SK-N-SH treated with all-trans-retinoic acid at 6 μM for 48 hours (cell line): Measurements from ENCODE around the gene FAM20C.

Source experiments
- ATAC-seq: fragments of 200-7000 bp; cut with Tn5 transposase; 3 replicates; pipeline ENCODE4 v1.9.1; 2020; ENCODE audit warnings: mild to moderate bottlenecking, moderate library complexity
- ARNTL ChIP-seq: fragments of 450-650 bp; formaldehyde crosslinking; IDR thresholded peaks from 2 replicates; pipeline ENCODE4 v1.5.0; 2020; ENCODE audit warnings: low read depth, mild to moderate bottlenecking, moderate library complexity, borderline replicate concordance
- BACH2 ChIP-seq: fragments of 250-450 bp; sonication (Bioruptor Pico); IDR thresholded peaks from 2 replicates; pipeline ENCODE4 v1.9.0; 2021; ENCODE audit warnings: mild to moderate bottlenecking, borderline replicate concordance
- ESRRG ChIP-seq: fragments of 250-450 bp; sonication (Bioruptor Pico); IDR thresholded peaks from 2 replicates; pipeline ENCODE4 v1.6.1; 2021; ENCODE audit warnings: mild to moderate bottlenecking
- GLIS3 ChIP-seq: fragments of 250-450 bp; sonication (Bioruptor Pico); IDR thresholded peaks from 2 replicates; pipeline ENCODE4 v1.5.0; 2020; ENCODE audit warnings: mild to moderate bottlenecking, moderate library complexity
- ISL1 ChIP-seq: fragments of 250-450 bp; sonication (Bioruptor Pico); IDR thresholded peaks from 2 replicates; pipeline ENCODE4 v2.1.2; 2022; ENCODE audit warnings: mild to moderate bottlenecking, moderate library complexity
- OSR1 ChIP-seq: fragments of 250-450 bp; sonication (Bioruptor Pico); IDR thresholded peaks from 2 replicates; pipeline ENCODE4 v1.8.0; 2022; ENCODE audit warnings: moderate library complexity, mild to moderate bottlenecking, inconsistent platforms
- PATZ1 ChIP-seq: fragments of 250-450 bp; sonication (Bioruptor Pico); IDR thresholded peaks from 2 replicates; pipeline ENCODE4 v1.8.0; 2020; ENCODE audit warnings: mild to moderate bottlenecking, moderate library complexity, borderline replicate concordance
- PPARA ChIP-seq: fragments of 250-450 bp; sonication (Bioruptor Pico); IDR thresholded peaks from 2 replicates; pipeline ENCODE4 v1.5.0; 2020; ENCODE audit warnings: mild to moderate bottlenecking, borderline replicate concordance
- RARB ChIP-seq: fragments of 250-450 bp; sonication (Bioruptor Pico); IDR thresholded peaks from 2 replicates; pipeline ENCODE4 v1.8.0; 2021; ENCODE audit warnings: mild to moderate bottlenecking, moderate library complexity
- TCF4 ChIP-seq: fragments of 250-450 bp; sonication (Bioruptor Pico); IDR thresholded peaks from 2 replicates; pipeline ENCODE4 v1.8.0; 2021; ENCODE audit warnings: mild to moderate bottlenecking, moderate library complexity, borderline replicate concordance
- TOX ChIP-seq: fragments of 250-450 bp; sonication (Bioruptor Pico); IDR thresholded peaks from 2 replicates; pipeline ENCODE4 v1.8.0; 2021; ENCODE audit warnings: mild to moderate bottlenecking, moderate library complexity, borderline replicate concordance
- TSHZ2 ChIP-seq: fragments of 250-450 bp; sonication (Bioruptor Pico); IDR thresholded peaks from 2 replicates; pipeline ENCODE4 v1.5.0; 2020; ENCODE audit warnings: mild to moderate bottlenecking, moderate library complexity
- ZFP3 ChIP-seq: fragments of 250-450 bp; sonication (Bioruptor Pico); IDR thresholded peaks from 2 replicates; pipeline ENCODE4 v1.5.0; 2020; ENCODE audit warnings: mild to moderate bottlenecking, moderate library complexity
- ZFP30 ChIP-seq: fragments of 450-650 bp; formaldehyde crosslinking; IDR thresholded peaks from 2 replicates; pipeline ENCODE4 v1.5.0; 2022; ENCODE audit warnings: mild to moderate bottlenecking, moderate library complexity
- ZNF565 ChIP-seq: fragments of 450-650 bp; formaldehyde crosslinking; conservative IDR thresholded peaks from 2 replicates; pipeline ENCODE4 v1.5.0; 2020; ENCODE audit warnings: low read depth, mild to moderate bottlenecking, moderate library complexity
- ZNF70 ChIP-seq: fragments of 450-650 bp; formaldehyde crosslinking; IDR thresholded peaks from 2 replicates; pipeline ENCODE4 v1.5.0; 2020; ENCODE audit warnings: mild to moderate bottlenecking, moderate library complexity
- ZNF8 ChIP-seq: fragments of 450-650 bp; formaldehyde crosslinking; IDR thresholded peaks from 2 replicates; pipeline ENCODE4 v1.5.0; 2020; ENCODE audit warnings: mild to moderate bottlenecking, moderate library complexity
- TF ChIP-seq, protein P1 (sequence below): fragments of 250-450 bp; sonication (Bioruptor Pico); IDR thresholded peaks from 2 replicates; pipeline ENCODE4 v1.8.0; 2021; ENCODE audit warnings: low read depth, mild to moderate bottlenecking, moderate library complexity, borderline replicate concordance

Gene FAM20C

DNA sequence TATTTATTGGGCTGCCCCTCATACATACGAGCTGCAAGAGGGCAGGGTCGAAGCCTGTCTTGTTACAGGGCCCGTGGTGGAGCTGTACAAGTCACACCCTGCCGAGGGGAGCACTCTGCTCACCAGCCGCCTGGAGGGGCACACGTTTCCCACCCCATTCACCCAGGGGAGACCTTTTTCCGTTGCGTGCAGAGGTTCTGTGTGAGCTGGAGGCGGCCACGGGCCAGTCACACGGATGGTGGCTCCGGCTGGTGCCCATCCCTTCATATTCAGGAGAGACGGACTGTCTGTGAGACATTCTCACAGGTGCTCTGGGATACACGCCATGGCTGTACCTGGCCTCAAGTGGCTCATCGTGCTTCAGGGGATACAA is 47.9 kb upstream of the FAM20C start:
- ATAC-seq: no peak
- TF ChIP-seq RARB (CRISPR knock-in tag) (no peak), ZFP30 (CRISPR knock-in tag) (no peak), ZNF8 (CRISPR knock-in tag) (no peak), PPARA (CRISPR knock-in tag) (no peak), ESRRG (CRISPR knock-in tag) (no peak), ZNF565 (CRISPR knock-in tag) (no peak), OSR1 (CRISPR knock-in tag) (no peak), ZFP3 (CRISPR knock-in tag) (no peak), BACH2 (CRISPR knock-in tag) (no peak), TCF4 (no peak), ZNF70 (CRISPR knock-in tag) (no peak), TSHZ2 (no peak)
- TF ChIP-seq, protein P1, sequence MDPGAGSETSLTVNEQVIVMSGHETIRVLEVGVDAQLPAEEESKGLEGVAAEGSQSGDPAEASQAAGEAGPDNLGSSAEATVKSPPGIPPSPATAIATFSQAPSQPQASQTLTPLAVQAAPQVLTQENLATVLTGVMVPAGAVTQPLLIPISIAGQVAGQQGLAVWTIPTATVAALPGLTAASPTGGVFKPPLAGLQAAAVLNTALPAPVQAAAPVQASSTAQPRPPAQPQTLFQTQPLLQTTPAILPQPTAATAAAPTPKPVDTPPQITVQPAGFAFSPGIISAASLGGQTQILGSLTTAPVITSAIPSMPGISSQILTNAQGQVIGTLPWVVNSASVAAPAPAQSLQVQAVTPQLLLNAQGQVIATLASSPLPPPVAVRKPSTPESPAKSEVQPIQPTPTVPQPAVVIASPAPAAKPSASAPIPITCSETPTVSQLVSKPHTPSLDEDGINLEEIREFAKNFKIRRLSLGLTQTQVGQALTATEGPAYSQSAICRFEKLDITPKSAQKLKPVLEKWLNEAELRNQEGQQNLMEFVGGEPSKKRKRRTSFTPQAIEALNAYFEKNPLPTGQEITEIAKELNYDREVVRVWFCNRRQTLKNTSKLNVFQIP (CRISPR knock-in tag): no peak

- TF ChIP-seq ZFP30 (CRISPR knock-in tag) (no peak), ARNTL (CRISPR knock-in tag) (no peak), GLIS3 (CRISPR knock-in tag) (no peak), PPARA (CRISPR knock-in tag) (no peak), BACH2 (CRISPR knock-in tag) (no peak), ZFP3 (CRISPR knock-in tag) (no peak), TOX (CRISPR knock-in tag) (no peak), ZNF565 (CRISPR knock-in tag) (no peak), ISL1 (CRISPR knock-in tag) (no peak)
- ATAC-seq: no peak
Observed at GRCh38 chr7:145863-146262, 46.5 kb upstream of the FAM20C start.

- TF ChIP-seq TCF4 (no peak), GLIS3 (CRISPR knock-in tag) (no peak)
- no peak for ATAC-seq
Observed at GRCh38 chr7:148543-148931, 43.8 kb upstream of the FAM20C start.

DNA sequence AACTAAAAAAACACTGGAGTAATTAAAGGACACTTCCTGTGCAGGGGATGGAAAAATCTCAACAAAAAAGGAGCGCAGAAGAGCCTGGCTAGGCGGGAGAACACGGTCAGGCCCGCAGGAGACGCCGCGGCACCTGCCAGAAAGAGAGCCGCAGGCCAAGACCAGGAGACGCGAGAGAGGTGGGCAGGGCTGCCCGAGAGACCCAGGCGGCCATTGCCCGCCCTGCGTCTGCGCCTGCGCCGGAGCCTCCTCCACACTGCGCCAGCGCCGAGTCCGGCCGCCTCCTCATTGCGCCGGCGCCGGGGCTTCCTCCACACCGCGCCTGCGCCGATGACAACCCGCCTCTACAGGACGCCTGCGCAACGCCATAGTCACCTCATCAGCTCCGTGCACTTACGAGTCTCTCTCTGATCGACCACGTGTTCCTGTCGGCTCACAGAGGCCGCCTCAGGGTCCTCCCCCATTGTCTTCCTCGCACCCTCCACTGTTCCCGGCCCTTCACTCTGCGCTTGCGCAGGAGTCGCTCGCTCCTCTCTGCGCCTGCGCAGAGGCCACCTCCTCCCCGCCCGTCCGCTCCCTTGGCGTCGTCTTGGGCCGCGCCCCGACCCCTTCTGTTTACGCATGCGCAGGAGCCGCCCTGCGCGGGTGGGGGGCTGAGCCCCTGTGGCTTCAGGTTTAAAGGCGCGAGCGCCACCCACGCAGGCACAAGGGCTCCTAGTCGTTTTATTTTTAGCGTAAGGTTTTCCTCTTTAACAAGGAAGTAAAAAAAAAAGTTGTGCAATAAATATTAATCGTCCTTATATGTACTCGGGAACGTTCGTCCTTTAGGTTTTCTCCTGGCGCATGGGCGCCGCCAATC is 43.2 kb upstream of the FAM20C start:
- ATAC-seq: peak; percentile 97
- TF ChIP-seq BACH2 (CRISPR knock-in tag) (no peak), ZFP30 (CRISPR knock-in tag) (no peak), PATZ1 (CRISPR knock-in tag) (peak; percentile 35; the same call in 1 of the 2 replicates), ISL1 (CRISPR knock-in tag) (no peak)
- TF ChIP-seq, all 23 proteins: peak for 1
